GM12801 (cell line): ENCODE data around the gene CCDC82.

Source experiments
- TF ChIP-seq, protein P1 (sequence below): IDR thresholded peaks from one replicate; pipeline ENCODE4 v1.5.1; 2011; ENCODE audit warnings: control low read depth; ENCODE audit not compliant: insufficient read length; ENCODE audit errors: extremely low read depth

Gene CCDC82

GRCh38 chr11:96317985-96318384 lies 71.7 kb downstream of the CCDC82 start:
- TF ChIP-seq, protein P1, sequence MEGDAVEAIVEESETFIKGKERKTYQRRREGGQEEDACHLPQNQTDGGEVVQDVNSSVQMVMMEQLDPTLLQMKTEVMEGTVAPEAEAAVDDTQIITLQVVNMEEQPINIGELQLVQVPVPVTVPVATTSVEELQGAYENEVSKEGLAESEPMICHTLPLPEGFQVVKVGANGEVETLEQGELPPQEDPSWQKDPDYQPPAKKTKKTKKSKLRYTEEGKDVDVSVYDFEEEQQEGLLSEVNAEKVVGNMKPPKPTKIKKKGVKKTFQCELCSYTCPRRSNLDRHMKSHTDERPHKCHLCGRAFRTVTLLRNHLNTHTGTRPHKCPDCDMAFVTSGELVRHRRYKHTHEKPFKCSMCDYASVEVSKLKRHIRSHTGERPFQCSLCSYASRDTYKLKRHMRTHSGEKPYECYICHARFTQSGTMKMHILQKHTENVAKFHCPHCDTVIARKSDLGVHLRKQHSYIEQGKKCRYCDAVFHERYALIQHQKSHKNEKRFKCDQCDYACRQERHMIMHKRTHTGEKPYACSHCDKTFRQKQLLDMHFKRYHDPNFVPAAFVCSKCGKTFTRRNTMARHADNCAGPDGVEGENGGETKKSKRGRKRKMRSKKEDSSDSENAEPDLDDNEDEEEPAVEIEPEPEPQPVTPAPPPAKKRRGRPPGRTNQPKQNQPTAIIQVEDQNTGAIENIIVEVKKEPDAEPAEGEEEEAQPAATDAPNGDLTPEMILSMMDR, result no peak

DNA sequence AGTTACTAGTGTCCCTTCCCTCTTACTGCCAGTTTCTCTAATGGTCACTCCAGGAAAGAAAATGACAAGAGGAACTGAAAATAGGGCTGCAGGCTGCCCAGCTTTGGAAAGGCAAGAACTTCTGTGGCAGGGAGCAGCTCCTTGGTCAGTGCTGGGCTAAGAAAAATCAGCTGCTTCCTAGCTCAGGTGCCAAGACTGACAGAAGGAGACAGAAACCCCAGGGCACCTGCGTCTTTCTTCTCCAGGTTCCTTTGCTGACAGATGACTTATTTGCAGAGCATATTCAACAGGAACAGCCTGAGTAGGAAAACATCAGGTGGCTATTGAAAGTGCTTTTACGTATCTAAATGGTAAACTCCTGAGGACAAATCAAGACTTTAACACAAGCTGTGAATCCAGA lies 72.1 kb downstream of the CCDC82 start:
- TF ChIP-seq, protein P1, result no peak

DNA sequence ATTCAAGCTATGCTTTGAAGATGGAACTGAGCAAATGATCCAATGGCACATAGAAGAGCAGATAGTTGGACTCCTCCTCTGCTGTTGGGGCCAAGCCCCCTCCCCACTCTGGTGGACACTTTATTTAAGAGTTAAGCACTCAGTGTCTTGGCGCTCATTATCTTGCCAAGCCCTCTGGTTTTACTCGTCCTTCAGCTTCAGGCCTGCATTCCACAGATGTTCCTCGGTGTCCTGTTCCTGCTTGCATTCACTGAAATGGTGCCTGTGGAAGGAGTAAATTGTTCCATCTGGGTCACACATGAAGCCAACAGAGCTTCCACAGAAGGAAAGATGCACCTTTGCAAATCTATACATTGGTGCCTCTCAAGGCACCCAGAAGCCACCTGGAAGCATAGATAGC lies 72.8 kb downstream of the CCDC82 start:
- TF ChIP-seq, protein P1, result no peak

- TF ChIP-seq, protein P1, result no peak
These were observed 74.2 kb downstream of the CCDC82 start for GRCh38 chr11:96315476-96315875.

DNA sequence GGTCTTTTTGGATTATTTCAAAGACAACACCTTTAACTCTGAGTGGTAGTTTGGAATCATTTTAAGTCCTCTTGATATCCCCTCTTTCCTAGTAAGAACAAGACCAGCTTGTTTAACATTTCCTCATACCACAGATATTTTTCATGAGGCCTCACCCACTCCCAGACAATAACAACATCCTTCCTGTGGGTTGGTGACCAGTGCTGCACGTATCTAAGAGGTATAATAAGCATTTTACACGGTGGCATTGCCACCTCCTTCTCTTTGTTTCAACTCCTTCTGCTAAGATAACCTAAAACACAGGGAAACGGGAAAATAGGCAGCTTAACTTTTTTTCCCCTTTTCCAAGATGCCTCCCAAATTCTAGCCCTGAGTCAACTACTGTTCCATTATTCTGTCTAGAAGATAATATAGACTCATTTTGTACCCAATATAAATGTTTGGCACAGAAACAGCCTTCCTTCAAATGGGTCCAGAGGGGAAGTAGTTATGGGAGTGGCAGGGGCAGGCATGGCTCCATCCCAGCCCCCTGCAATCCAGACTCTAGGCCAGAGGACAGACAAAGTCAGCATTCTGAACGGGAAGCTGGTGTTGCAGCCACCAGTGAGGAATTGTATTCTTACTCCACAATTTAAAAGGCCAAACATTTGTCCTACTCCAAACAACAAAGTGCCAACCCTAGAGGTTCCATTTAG lies 75.2 kb downstream of the CCDC82 start:
- TF ChIP-seq, protein P1, result no peak

DNA sequence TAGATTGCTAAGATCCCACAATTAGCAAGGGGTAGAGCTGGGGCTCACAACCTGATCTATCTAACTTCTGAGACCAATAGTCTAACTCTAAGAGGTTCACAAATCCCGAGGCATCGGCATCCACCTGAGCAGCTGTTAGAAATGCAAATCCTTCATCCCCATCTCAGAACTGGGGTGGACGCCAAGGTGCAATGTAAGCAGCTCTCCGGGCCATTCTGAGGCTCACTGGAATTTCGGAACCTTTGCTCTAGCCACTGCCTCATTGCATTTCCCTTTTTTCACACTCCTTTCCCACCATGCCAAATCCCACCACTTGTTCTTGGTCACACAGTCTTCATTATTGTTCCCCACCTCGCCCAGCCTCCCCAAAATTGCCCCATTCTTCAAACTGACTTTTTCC lies 76.5 kb downstream of the CCDC82 start:
- TF ChIP-seq, protein P1, result no peak

GRCh38 chr11:96311120-96311568 lies 78.6 kb downstream of the CCDC82 start:
- TF ChIP-seq, protein P1, result no peak
